Measurements from ENCODE around the gene HOXA5.
A peak's percentile ranks its signal among the peaks of the same experiment; 100 is the strongest.

The HOXA5 gene

GRCh38 chr7:27128776-27129728 lies 14.4 kb downstream of the HOXA5 start:
- H3K27me3 ChIP-seq (ENCODE audit: low read depth) = no peaks in the 10 kb centered on the region
- no peaks in the 10 kb centered on the region for H3K9me3 ChIP-seq
- peaks cover 17% of the 10 kb centered on the region for H3K4me1 ChIP-seq
- DNase-seq (ENCODE audit: low spot score in 2 of 2) = no peak
- H3K4me3 ChIP-seq = no peak overlapping the region
- in situ Hi-C loops (cut with MboI; ENCODE audit: low sequenced_read_pairs) = no loop called here
- peaks cover 14% of the 10 kb centered on the region; the same call in 1 of the 2 replicates for H3K36me3 ChIP-seq (replicated peaks)

- in situ Hi-C loops (cut with MboI; ENCODE audit: low sequenced_read_pairs) = no loop called here
- no peak for DNase-seq (ENCODE audit: low spot score in 2 of 2)
- Histone ChIP-seq H3K27me3 (ENCODE audit: low read depth) (no peaks in the 10 kb centered on the region), H3K36me3 (replicated peaks) (peaks cover 14% of the 10 kb centered on the region; the same call in 1 of the 2 replicates), H3K4me3 (no peak overlapping the region), H3K4me1 (peaks cover 17% of the 10 kb centered on the region), H3K9me3 (no peaks in the 10 kb centered on the region)
Measured at GRCh38 chr7:27128034-27128433, 15.4 kb downstream of the HOXA5 start.

- in situ Hi-C loops (cut with MboI; ENCODE audit: low sequenced_read_pairs) = no loop called here
- Histone ChIP-seq H3K4me1 (peaks cover 17% of the 10 kb centered on the region), H3K36me3 (replicated peaks) (peaks cover 14% of the 10 kb centered on the region; the same call in 1 of the 2 replicates), H3K4me3 (no peak overlapping the region), H3K27me3 (ENCODE audit: low read depth) (no peaks in the 10 kb centered on the region), H3K9me3 (no peaks in the 10 kb centered on the region)
- DNase-seq (ENCODE audit: low spot score in 2 of 2) = peak in 1 of 2 experiments; percentile 69
Measured at GRCh38 chr7:27126596-27127327, 16.7 kb downstream of the HOXA5 start.

DNA sequence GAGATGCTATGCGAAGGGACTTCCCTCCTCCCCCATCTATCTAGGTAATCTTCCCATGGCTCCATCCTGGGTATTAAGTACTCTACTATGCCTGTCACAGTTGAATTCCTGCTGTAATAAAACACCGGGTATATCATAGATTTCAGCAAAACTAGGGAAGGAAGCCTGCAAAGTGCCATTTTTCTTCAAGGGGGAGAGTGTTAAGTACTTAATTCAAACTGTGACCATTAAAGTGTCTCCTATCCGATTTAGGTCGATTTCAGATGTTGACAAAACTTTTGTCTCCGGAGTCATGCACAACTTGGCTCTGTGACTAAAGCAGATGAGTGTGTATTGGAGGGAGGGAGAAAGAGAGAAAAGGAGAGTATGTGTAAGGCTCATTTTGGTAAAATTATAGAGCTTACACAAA lies 17.5 kb downstream of the HOXA5 start:
- H3K27me3 ChIP-seq (ENCODE audit: low read depth) = no peaks in the 10 kb centered on the region
- H3K4me1 ChIP-seq = peaks cover 17% of the 10 kb centered on the region
- no peak overlapping the region for H3K4me3 ChIP-seq
- H3K9me3 ChIP-seq = no peaks in the 10 kb centered on the region
- in situ Hi-C loops (cut with MboI; ENCODE audit: low sequenced_read_pairs) = no loop called here
- no peak for DNase-seq (ENCODE audit: low spot score in 2 of 2)
- H3K36me3 ChIP-seq (replicated peaks) = peaks cover 11% of the 10 kb centered on the region; the same call in 1 of the 2 replicates

DNA sequence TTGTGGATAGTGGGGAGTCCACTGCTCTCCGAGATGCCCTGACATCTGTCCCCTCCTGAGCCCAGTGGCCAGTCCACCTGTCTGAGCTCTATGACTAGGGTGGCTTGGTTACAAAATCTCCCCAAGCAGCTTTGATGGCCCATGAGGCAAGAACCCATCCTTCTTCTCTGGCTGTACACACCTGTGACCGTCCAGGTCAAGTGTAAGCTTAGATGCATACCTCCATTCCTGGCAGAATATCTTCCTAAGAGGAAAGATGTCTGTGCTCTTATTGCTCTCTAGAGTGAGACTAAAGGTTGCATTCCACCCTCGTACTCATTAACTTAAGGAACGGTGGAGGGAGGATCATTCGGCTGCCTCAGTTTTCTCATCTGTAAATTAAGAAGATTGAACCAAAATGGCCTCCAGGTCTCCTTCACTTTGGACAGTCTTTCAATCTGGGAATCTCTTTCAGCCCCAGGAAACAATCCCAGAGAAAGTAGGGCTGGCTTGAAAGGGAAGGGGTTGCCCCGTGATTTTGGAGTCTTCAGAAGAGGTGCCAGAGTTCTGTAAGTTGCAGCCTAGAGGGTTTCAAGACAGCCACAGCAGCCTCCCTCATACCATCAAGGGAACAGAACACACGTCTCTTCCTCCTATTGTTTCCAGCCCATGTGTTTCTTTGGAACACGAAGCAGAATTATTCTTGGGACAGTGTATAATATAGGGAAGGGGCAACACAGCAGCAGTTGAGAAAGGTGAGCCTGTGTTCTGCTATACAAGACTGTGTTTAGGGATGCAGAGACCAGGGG lies 18.4 kb downstream of the HOXA5 start:
- H3K36me3 ChIP-seq (replicated peaks) = peaks cover 11% of the 10 kb centered on the region; the same call in 1 of the 2 replicates
- DNase-seq (ENCODE audit: low spot score in 2 of 2) = no peak
- H3K4me3 ChIP-seq = no peak overlapping the region
- peaks cover 17% of the 10 kb centered on the region for H3K4me1 ChIP-seq
- no peaks in the 10 kb centered on the region for H3K9me3 ChIP-seq
- H3K27me3 ChIP-seq (ENCODE audit: low read depth) = no peaks in the 10 kb centered on the region
- in situ Hi-C loops (cut with MboI; ENCODE audit: low sequenced_read_pairs) = no loop called here

- no peaks in the 10 kb centered on the region for H3K9me3 ChIP-seq
- in situ Hi-C loops (cut with MboI; ENCODE audit: low sequenced_read_pairs) = no loop called here
- no peaks in the 10 kb centered on the region for H3K27me3 ChIP-seq (ENCODE audit: low read depth)
- H3K4me3 ChIP-seq = no peak overlapping the region
- H3K36me3 ChIP-seq (replicated peaks) = peaks cover 6% of the 10 kb centered on the region; the same call in 1 of the 2 replicates
- DNase-seq (ENCODE audit: low spot score in 2 of 2) = no peak
- peaks cover 17% of the 10 kb centered on the region for H3K4me1 ChIP-seq
Measured at GRCh38 chr7:27124096-27124901, 19.2 kb downstream of the HOXA5 start.

DNA sequence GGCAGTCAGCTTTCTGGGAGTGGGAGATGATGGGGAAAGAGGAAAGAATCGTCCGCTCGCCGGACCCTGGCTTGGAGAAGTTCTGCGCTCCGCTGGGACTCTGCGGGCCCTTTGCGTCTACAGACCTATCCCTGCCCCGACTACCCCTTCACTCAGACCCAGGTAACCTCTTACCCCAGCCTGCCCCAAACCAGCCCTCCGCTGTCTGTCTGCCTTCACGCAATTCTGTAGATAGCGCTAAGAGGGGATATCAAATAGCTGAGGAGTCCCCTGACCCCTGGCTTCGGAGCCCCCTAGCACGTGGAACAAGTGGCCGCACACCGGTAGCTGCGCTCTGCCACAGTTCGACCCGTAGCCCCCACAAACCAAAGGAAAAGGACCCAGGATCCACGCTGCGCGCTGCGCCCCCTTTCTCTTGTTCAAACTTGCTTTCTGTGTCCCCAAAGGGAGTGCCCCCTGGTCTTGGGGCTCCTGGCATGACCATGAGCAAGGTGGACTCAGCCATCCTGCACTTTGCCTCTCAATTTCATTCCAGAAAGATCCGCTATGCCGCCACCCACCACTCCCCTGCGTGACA lies 19.9 kb downstream of the HOXA5 start:
- DNase-seq (ENCODE audit: low spot score in 2 of 2) = no peak
- H3K36me3 ChIP-seq (replicated peaks) = no peaks in the 10 kb centered on the region; the same call in 1 of the 2 replicates
- in situ Hi-C loops (cut with MboI; ENCODE audit: low sequenced_read_pairs) = no loop called here
- H3K4me1 ChIP-seq = peaks cover 17% of the 10 kb centered on the region
- no peak overlapping the region for H3K4me3 ChIP-seq
- no peaks in the 10 kb centered on the region for H3K27me3 ChIP-seq (ENCODE audit: low read depth)
- H3K9me3 ChIP-seq = no peaks in the 10 kb centered on the region

GRCh38 chr7:27123007-27123476 lies 20.4 kb downstream of the HOXA5 start:
- no peaks in the 10 kb centered on the region; the same call in 1 of the 2 replicates for H3K36me3 ChIP-seq (replicated peaks)
- no peaks in the 10 kb centered on the region for H3K9me3 ChIP-seq
- in situ Hi-C loops (cut with MboI; ENCODE audit: low sequenced_read_pairs) = no loop called here
- H3K4me1 ChIP-seq = peaks cover 15% of the 10 kb centered on the region
- H3K27me3 ChIP-seq (ENCODE audit: low read depth) = no peaks in the 10 kb centered on the region
- no peak overlapping the region for H3K4me3 ChIP-seq
- no peak for DNase-seq (ENCODE audit: low spot score in 2 of 2)

- in situ Hi-C loops (cut with MboI; ENCODE audit: low sequenced_read_pairs) = no loop called here
Measured at GRCh38 chr7:27122077-27122910, 21.2 kb downstream of the HOXA5 start.

DNA sequence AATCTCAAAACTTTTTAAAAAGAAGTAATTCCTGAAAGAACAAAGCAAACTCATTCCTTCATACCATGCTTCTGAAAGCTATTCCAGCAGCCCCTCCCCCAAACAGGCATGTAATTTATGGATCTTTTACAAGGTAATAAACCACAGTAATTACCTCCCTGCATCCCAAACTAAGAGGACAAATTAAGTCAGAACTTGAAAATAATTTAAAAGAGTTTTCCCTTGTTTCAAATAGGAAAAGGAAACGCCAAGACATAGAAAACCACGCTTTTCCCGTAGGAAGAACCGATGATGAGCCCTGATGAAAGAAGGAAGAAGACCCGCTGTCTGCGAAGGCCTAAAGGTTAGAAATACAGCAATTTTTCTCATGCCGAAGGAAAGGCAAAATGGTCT lies 21.8 kb downstream of the HOXA5 start:
- Histone ChIP-seq H3K4me1 (peaks cover 3% of the 10 kb centered on the region), H3K9me3 (no peaks in the 10 kb centered on the region), H3K36me3 (replicated peaks) (no peaks in the 10 kb centered on the region; the same call in 1 of the 2 replicates), H3K27me3 (ENCODE audit: low read depth) (no peaks in the 10 kb centered on the region), H3K4me3 (no peak overlapping the region)
- in situ Hi-C loops (cut with MboI; ENCODE audit: low sequenced_read_pairs) = no loop called here
- no peak for DNase-seq (ENCODE audit: low spot score in 2 of 2)

More at GRCh38 chr7:27122077-27122910, 21.2 kb downstream of the HOXA5 start:
- no peaks in the 10 kb centered on the region; the same call in 1 of the 2 replicates for H3K36me3 ChIP-seq (replicated peaks)
- H3K4me3 ChIP-seq = no peak overlapping the region
- peaks cover 9% of the 10 kb centered on the region for H3K4me1 ChIP-seq
- DNase-seq (ENCODE audit: low spot score in 2 of 2) = no peak
- no peaks in the 10 kb centered on the region for H3K9me3 ChIP-seq
- no peaks in the 10 kb centered on the region for H3K27me3 ChIP-seq (ENCODE audit: low read depth)

- Histone ChIP-seq H3K27me3 (ENCODE audit: low read depth) (no peaks in the 10 kb centered on the region), H3K36me3 (replicated peaks) (no peaks in the 10 kb centered on the region; the same call in 1 of the 2 replicates), H3K4me1 (peaks cover 19% of the 10 kb centered on the region), H3K4me3 (no peak overlapping the region), H3K9me3 (no peaks in the 10 kb centered on the region)
- in situ Hi-C loops (cut with MboI; ENCODE audit: low sequenced_read_pairs) = no loop called here
- no peak for DNase-seq (ENCODE audit: low spot score in 2 of 2)
Measured at GRCh38 chr7:27119412-27119911, 24.0 kb downstream of the HOXA5 start.

All from HAP-1 (cell line).